Astrocyte of the spinal cord (primary cell): ENCODE measurements around the gene TRPC3.
"Not testable (repeated sequence)": the region's sequence is repeated elsewhere in the genome, so short reads cannot be mapped to it uniquely, and the experiment has no call there.

Experiments used
- DNase-seq: peaks from one replicate; pipeline ENCODE4 v3.0.0; 2011; ENCODE audit warnings: low read depth, low spot score
- H3K4me3 ChIP-seq: 2 replicates; pipeline ENCODE4 v1.5.1; 2011; ENCODE audit warnings: low read depth, mild to moderate bottlenecking, low read length, moderate library complexity
- in situ Hi-C: cut with HindIII; loops from 2 replicates; pipeline ENCODE4 v1.10.0; 2017; ENCODE audit warnings: low sequenced_read_pairs
- TF ChIP-seq, protein P1 (sequence below): IDR thresholded peaks from 2 replicates; pipeline ENCODE4 v1.5.1; 2012; ENCODE audit warnings: low read depth, mild to moderate bottlenecking, low read length, inconsistent platforms

Gene TRPC3

GRCh38 chr4:121938282-121939092 lies 13.4 kb downstream of the TRPC3 start:
- H3K4me3 ChIP-seq = no peak overlapping the region
- in situ Hi-C loops = no loop called here
- no peak for DNase-seq
- TF ChIP-seq, protein P1, sequence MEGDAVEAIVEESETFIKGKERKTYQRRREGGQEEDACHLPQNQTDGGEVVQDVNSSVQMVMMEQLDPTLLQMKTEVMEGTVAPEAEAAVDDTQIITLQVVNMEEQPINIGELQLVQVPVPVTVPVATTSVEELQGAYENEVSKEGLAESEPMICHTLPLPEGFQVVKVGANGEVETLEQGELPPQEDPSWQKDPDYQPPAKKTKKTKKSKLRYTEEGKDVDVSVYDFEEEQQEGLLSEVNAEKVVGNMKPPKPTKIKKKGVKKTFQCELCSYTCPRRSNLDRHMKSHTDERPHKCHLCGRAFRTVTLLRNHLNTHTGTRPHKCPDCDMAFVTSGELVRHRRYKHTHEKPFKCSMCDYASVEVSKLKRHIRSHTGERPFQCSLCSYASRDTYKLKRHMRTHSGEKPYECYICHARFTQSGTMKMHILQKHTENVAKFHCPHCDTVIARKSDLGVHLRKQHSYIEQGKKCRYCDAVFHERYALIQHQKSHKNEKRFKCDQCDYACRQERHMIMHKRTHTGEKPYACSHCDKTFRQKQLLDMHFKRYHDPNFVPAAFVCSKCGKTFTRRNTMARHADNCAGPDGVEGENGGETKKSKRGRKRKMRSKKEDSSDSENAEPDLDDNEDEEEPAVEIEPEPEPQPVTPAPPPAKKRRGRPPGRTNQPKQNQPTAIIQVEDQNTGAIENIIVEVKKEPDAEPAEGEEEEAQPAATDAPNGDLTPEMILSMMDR = no peak

GRCh38 chr4:121936101-121936500 lies 15.8 kb downstream of the TRPC3 start:
- no peak for DNase-seq
- H3K4me3 ChIP-seq = no peak overlapping the region
- in situ Hi-C loops = no loop called here
- TF ChIP-seq, protein P1 = no peak

DNA sequence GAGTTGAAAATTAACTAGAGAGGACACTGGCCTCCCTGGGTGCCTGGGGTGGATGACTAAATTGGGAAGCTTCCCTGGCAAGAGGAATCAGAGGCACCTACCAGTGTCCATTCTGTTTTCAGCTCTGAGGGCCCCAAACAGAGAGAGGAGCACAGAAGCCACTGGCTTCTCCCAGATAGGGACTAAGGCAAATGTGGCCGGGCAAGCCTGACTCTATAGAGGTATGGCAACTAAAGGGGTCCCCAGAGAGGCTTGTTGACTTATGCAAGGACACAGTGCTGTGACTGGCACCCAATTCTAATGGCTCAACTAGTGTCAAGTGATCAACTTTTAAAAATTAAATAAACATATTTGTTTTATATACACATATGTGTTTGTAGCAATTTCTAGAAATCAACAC lies 17.2 kb downstream of the TRPC3 start:
- no peak for DNase-seq
- TF ChIP-seq, protein P1 = no peak
- in situ Hi-C loops = no loop called here
- H3K4me3 ChIP-seq = no peak overlapping the region

DNA sequence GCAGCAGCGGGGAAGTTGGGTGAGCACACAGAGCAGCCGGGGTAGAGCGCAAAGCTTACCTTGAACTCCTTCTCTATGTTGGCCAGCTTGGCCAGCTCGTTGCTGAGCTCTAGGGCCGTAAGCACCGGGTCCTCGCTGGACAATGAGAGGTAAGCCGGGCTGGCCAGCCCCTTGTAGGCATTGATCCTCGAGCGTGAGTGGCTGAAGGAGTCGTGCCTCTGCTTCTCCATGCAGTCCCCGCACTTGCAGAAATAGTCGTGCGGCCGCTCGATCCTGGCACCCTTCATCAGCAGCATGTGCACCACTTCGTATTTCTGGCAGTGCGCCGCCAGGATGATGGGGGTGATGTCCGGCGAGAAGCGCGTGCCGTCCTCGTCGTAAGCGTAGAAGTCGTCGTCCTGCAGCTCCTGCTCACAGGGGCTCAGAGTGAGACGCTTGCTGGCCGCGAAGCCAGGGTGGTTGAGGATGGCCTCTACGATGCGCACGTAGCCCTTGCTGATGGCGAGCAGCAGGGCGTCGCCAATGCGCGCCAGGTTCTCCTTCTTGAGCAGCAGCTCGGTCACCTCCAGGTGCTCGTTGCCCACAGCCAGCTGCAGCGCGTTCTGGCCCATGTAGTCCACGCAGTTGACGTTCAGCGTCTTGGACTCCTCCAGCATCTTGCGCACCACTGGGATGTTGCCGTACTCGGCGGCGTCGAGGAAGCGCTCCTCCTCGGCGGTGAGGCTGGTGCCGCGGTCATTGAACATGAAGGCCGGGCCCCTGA lies 19.5 kb downstream of the TRPC3 start:
- H3K4me3 ChIP-seq = no peak overlapping the region
- TF ChIP-seq, protein P1 = no peak
- no peak for DNase-seq
- in situ Hi-C loops = no loop called here

DNA sequence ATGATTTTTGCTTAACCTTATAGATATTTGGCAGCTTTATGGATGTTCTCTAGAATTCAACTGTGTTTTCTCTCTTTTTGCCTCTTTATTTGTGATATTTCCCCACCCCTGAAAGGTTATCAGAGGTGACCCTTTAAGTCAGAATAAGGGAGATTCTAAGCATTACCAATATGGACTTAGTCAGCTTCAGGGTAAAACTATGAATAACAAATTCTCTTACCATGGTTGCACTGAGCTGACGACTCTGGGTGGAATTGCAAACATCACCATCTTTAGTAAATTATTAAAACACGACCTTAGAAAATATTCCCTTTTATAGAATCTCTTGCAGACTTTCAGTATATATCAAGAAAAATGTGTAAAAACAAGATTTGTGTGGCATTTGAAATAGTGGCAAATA lies 21.6 kb downstream of the TRPC3 start:
- TF ChIP-seq, protein P1 = no peak
- in situ Hi-C loops = no loop called here
- DNase-seq = no peak
- H3K4me3 ChIP-seq = no peak overlapping the region

- H3K4me3 ChIP-seq = no peak overlapping the region
- in situ Hi-C loops = no loop called here
These were observed 23.9 kb downstream of the TRPC3 start for GRCh38 chr4:121927948-121928347.

DNA sequence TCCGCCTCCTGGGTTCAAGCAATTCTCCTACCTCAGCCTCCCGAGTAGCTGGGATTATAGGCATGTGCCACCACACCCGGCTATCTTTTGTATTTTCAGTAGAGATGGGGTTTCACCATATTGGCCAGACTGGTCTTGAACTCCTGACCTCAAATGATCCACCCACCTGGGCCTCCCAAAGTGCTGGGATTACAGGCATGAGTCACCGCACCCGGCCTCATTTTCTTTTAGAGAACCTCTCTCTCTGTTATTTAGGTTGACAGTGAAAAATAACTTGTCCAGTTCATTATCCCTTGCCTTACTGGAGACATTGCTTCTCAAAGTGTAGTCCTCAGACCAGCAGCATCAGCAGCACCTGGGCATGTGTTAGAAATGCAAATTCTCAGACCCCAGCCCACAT lies 25.4 kb downstream of the TRPC3 start:
- in situ Hi-C loops, DNase-seq, H3K4me3 ChIP-seq: not testable (repeated sequence)

More at GRCh38 chr4:121927948-121928347, 23.9 kb downstream of the TRPC3 start:
- TF ChIP-seq, protein P1 = no peak
- no peak for DNase-seq
